HG03575 (cell line): ENCODE data around the gene OIP5.
"Not testable (repeated sequence)": the region's sequence is repeated elsewhere in the genome, so short reads cannot be mapped to it uniquely, and the experiment has no call there.

Experiments
- ATAC-seq: cut with Tn5 transposase; IDR thresholded peaks from one replicate; pipeline ENCODE4 v1.9.1; 2021; ENCODE audit not compliant: unreplicated experiment, insufficient number of reproducible peaks, low FRiP score; ENCODE audit errors: extremely low read depth

The OIP5 gene

DNA sequence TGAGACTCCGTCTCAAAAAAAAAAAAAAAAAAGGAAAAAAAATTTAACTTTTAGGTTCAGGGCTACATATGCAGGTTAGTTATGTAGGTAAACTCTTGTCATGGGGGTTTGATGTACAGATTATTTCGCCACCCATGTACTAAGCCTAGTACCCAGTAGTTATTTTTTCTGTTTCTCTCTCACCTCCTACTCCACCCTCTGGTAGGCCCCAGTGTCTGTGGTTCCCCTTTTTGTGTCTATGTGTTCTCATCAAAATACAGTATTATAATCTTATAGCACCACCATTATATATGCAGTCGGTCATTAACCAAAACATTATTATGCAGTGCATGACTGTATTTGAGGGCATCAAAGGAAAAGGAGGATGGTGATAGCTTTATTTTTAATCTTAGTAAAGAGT, 54.1 kb downstream of the OIP5 start:
- ATAC-seq: no peak

DNA sequence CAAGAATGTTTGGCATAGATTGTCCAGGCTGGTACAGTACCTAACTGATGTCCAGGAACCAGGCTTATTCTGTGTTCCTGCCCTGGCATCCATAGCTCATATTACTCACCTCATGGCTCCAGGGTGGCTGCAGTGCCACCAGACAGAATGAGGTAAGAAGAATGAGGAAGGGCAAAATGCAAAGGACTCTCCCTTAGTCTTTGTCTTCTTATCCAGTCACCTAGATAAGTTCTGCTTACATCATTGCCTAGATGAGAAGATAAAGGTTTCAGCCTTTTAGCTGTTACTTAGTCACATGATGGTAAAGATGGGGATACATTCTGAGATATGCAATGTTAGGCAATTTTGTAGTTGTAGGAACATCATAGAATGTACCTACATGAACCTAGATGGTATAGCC, 55.6 kb downstream of the OIP5 start:
- no peak for ATAC-seq

DNA sequence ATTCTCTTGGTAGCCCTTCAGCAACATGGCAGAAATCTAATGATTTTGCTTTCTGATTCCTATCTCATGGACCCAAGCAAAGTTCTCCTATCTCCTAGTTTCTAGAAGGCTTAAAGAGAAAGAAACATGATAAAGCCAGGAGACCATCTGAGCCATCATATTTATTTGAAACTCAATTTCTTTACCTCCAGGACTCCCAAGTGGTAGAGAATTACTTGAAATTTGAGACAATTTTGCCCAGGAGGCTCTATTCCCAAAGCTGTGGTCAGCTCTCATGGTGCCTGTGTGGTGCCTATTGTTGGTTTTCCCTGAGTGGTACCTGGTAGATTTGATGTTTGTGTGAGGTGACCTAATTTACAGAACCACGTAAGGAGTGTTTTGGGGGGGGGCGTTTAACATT, 62.5 kb downstream of the OIP5 start:
- ATAC-seq: no peak

DNA sequence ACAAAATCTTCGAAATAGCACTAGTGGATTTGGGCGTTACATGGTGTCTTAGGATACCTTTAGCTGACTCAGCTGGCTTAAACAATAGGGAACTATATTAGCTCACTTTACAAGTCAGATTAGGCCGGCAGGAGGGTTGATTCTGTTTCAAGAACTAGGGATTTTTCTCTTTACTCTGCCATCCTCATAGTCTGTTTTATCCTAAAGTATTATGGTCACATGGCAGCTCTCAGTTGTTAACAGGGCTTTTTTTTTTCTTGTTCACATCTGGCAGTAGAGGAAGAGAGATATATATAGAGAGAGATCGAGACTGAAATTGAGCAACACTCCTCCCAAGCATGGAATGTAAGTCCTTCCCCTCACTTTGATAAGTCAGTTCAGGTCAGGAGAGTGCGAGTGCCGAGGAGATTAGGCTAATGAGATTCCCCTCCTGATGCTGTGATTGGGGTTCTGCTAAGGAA, 68.5 kb downstream of the OIP5 start:
- ATAC-seq: no peak

DNA sequence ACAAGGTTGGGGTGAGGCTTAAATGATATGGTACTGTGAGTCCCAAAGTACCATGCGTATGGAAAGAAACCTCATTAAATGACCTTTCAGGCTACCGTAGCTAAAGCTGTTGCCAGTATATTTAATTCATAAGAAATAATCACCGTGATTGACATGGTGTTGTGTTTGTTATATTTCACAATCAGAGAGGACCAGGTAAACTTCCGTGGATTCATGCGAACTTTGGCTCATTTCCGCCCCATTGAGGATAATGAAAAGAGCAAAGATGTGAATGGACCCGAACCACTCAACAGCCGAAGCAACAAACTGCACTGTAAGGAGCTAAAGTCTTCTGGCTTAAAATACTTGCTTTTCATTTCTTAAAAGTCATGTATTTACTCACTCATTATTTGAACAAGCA, 69.8 kb downstream of the OIP5 start:
- no peak for ATAC-seq

DNA sequence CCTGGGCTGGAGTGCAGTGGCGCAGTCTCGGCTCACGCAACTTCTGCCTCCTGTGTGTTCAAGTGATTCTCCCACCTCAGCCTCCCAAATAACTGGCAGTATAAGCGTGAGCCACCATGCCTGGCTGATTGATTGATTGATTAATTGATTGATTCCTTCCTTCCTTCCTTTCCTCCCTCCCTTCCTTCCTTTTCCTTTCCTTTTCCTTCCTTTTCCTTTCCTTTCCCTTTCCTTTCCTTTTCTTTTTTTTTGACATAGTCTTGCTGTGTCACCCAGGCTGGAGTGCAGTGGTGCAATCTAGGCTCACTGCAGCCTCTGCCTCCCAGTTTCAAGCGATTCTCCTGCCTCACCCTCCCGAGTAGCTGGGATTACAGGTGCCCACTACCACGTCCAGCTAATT, 71.5 kb downstream of the OIP5 start:
- ATAC-seq: not testable (repeated sequence)

DNA sequence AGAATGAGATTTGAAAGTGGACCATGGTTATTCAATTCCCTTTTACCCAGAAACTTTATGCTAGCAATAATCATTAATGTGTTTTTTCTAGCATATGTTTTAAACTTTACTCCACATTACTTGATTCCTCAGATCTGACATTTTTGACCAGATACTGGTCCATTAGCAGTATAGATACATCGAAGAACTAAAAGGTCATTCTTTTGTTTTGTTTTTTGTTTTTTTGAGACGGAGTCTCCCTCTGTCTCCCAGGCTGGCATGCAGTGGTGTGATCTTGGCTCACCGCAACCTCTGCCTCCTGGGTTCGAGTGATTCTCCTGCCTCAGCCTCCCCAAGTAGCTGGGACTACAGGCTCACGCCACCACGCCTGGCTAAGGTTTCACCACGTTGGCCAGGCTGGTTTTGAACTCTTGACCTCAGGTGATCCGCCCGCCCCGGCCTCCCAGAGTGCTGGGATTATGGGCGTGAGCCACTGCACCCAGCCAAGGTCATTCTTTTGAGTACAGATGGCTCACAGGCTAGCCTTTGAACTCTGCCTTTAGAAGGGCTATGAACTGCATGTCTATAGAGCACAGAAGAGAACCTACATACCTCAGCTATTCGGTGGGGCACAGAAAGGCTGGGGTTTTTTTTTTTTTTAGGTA, 72.7 kb downstream of the OIP5 start:
- no peak for ATAC-seq
